GM23248 (cell line): ENCODE measurements around the gene FNDC3B.

Experiments
- EZH2 ChIP-seq: fragments of 200-600 bp; sonication (generic); IDR thresholded peaks from 2 replicates; pipeline ENCODE4 v1.6.1; 2018; ENCODE audit warnings: antibody characterized with exemption, mild to moderate bottlenecking; ENCODE audit not compliant: insufficient read depth, poor library complexity, severe bottlenecking
- EZH2phosphoT487 ChIP-seq: fragments of 200-600 bp; sonication (generic); IDR thresholded peaks from 2 replicates; pipeline ENCODE4 v1.6.1; 2018; ENCODE audit warnings: antibody characterized with exemption, moderate library complexity, mild to moderate bottlenecking, low read depth; ENCODE audit not compliant: insufficient read depth

DNA sequence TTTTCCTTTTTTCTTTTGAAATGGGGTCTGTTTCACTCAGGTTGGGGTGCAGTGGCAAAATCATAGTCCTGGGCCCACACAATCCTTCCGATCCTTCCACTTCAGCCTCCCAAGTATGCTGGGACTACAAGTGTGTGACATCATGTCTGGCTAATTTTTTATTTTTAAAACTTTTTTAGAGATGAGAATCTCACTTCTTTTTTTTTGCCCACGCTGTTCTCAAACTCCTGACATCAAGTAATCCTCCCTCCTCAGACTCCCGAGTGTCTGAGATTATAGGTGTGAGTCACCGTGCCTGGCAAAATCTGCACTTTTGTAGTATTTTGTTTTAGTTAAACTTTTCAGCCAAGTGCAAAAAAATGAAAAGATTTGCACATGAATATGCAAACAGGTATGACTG, 171.0 kb downstream of the FNDC3B start:
- TF ChIP-seq EZH2phosphoT487 (no peak), EZH2 (no peak)
